Measurements from ENCODE around the gene KRT7. TPM values are rescaled to one million over a fixed set of nuclear protein-coding genes. Genes with fewer than 3 reads are reported as not detected.
A peak's percentile ranks its signal among the peaks of the same experiment; 100 is the strongest.

Gene KRT7
- total RNA-seq, 2 donors from 2014 or later = 69.2 to 196 TPM

DNA sequence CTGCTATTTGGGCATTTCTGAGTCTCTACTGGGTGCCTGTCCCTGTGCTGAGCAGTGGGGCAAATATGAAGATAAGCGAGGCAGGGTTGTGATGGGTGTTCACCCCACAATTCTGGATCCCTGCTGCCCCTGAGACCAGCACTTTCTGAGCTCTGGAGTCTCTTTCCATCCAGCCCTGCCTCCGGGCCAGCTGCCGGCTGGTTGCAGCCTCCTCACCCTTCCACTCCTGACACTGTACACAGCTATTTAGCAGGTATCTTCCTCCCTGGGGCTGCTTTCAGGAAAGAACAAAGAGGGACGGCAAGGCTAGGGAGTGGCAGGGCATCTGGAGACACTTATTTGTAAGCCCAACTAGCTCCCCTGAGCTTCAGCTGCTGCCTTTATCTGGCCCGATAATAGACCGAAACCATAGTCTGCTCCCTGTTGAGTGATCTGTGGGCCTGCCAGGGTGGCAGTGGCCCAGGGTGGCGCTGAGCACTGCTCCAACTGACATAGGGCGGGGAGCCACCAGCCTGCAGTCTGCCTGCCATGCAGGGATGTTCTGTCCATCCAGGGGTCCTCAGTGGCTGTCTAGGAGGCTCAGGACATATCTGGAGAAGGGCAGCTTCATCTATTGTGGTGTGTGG, 33.6 kb upstream of the KRT7 start:
- TF ChIP-seq, protein P1, sequence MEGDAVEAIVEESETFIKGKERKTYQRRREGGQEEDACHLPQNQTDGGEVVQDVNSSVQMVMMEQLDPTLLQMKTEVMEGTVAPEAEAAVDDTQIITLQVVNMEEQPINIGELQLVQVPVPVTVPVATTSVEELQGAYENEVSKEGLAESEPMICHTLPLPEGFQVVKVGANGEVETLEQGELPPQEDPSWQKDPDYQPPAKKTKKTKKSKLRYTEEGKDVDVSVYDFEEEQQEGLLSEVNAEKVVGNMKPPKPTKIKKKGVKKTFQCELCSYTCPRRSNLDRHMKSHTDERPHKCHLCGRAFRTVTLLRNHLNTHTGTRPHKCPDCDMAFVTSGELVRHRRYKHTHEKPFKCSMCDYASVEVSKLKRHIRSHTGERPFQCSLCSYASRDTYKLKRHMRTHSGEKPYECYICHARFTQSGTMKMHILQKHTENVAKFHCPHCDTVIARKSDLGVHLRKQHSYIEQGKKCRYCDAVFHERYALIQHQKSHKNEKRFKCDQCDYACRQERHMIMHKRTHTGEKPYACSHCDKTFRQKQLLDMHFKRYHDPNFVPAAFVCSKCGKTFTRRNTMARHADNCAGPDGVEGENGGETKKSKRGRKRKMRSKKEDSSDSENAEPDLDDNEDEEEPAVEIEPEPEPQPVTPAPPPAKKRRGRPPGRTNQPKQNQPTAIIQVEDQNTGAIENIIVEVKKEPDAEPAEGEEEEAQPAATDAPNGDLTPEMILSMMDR (IDR thresholded peaks at IDR 0.05) = no peak
- TF ChIP-seq POLR2A (IDR thresholded peaks at IDR 0.05) = no peak
- H3K4me1 ChIP-seq = peaks cover 37% of the 10 kb centered on the region
- peak overlapping the region in 2 of 4 donors; percentile 77 to 84 for H3K27ac ChIP-seq
- no peaks in the 10 kb centered on the region for H3K27me3 ChIP-seq
- H3K9me3 ChIP-seq = no peaks in the 10 kb centered on the region
- no peak for DNase-seq
- 88 to 92% methylated on average over 4 to 8 of the region's 8 CpGs for WGBS, 2 donors
- no peaks in the 10 kb centered on the region for H3K36me3 ChIP-seq (replicated peaks in 1 of 2; ENCODE audit: insufficient read depth in 1 of 2, low read depth in 2 of 2)
- intact Hi-C loops (cut with DNase I) = no loop called here
- no peak overlapping the region for H3K4me3 ChIP-seq
- no peak for ATAC-seq

DNA sequence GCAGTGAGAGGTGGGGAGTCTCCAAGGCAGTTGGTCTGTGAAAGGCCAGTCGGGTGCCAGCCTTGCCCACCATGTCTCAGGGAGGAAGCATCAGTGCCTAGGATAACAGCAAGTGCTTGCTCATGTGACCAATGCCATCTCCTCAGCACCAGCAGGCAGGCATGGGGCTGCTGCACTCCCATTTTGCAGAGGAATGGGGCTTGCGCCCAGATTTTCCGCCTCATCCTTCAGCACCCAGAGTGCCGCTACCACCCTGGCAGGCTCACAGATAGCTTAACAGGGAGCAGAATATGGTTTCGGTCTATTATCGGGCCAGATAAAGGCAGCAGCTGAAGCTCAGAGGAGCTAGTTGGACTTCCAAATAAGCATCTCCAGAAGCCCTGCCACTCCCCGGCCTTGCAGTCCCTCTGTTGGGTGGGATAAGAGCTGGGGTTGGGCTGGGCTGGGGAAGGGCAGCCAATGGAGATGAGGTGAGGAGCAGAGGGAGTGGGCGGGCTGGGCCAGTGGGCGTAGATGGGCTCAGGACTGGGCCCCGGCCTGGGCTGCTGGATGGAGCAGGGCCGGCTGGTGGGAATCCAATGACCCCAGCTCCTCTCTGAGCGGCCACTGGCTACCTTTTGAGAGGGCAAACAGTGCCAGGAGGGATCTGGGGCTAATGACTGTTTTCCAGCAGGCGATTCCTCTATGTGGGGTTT, 32.8 kb upstream of the KRT7 start:
- Histone ChIP-seq H3K27ac (no peak overlapping the region), H3K36me3 (replicated peaks in 1 of 2; ENCODE audit: insufficient read depth in 1 of 2, low read depth in 2 of 2) (no peaks in the 10 kb centered on the region), H3K4me3 (no peak overlapping the region), H3K27me3 (no peaks in the 10 kb centered on the region), H3K4me1 (peaks cover 36% of the 10 kb centered on the region), H3K9me3 (no peaks in the 10 kb centered on the region)
- ATAC-seq (no peak), DNase-seq (no peak)
- WGBS, 2 donors = 92 to 99% methylated on average over 7 to 13 of the region's 13 CpGs
- intact Hi-C loops (cut with DNase I) = no loop called here
- no peak for TF ChIP-seq POLR2A (IDR thresholded peaks at IDR 0.05)
- TF ChIP-seq, protein P1 (IDR thresholded peaks at IDR 0.05) = no peak

GRCh38 chr12:52200781-52201450, 32.1 kb upstream of the KRT7 start:
- Histone ChIP-seq H3K4me3 (no peak overlapping the region), H3K9me3 (no peaks in the 10 kb centered on the region), H3K27me3 (no peaks in the 10 kb centered on the region), H3K36me3 (replicated peaks in 1 of 2; ENCODE audit: insufficient read depth in 1 of 2, low read depth in 2 of 2) (no peaks in the 10 kb centered on the region), H3K4me1 (peaks cover 39% of the 10 kb centered on the region), H3K27ac (no peak overlapping the region)
- WGBS, 2 donors = 82 to 94% methylated on average over 12 to 14 of the region's 15 CpGs
- intact Hi-C loops (cut with DNase I) = no loop called here
- no peak for DNase-seq
- no peak for ATAC-seq
- TF ChIP-seq POLR2A (IDR thresholded peaks at IDR 0.05) = no peak
- TF ChIP-seq, protein P1 (IDR thresholded peaks at IDR 0.05) = no peak

- no peaks in the 10 kb centered on the region for H3K9me3 ChIP-seq
- intact Hi-C loops (cut with DNase I) = no loop called here
- no peak for DNase-seq
- no peaks in the 10 kb centered on the region for H3K27me3 ChIP-seq
- 53 to 57% methylated on average over 3 of the region's 3 CpGs for WGBS, 2 donors
- H3K4me1 ChIP-seq = peaks cover 44% of the 10 kb centered on the region
- no peaks in the 10 kb centered on the region for H3K36me3 ChIP-seq (replicated peaks in 1 of 2; ENCODE audit: insufficient read depth in 1 of 2, low read depth in 2 of 2)
- ATAC-seq = no peak
- TF ChIP-seq, protein P1 (IDR thresholded peaks at IDR 0.05) = no peak
- TF ChIP-seq POLR2A (IDR thresholded peaks at IDR 0.05) = no peak
- no peak overlapping the region for H3K27ac ChIP-seq
- no peak overlapping the region for H3K4me3 ChIP-seq
Measured at GRCh38 chr12:52201451-52201839, 31.6 kb upstream of the KRT7 start.

Data from body of pancreas (tissue), 4 donors.